HG03039 (cell line): ENCODE data around the gene CCDC149.
"Not testable (repeated sequence)": the region's sequence is repeated elsewhere in the genome, so short reads cannot be mapped to it uniquely, and the experiment has no call there.

Source experiments
- ATAC-seq: cut with Tn5 transposase; IDR thresholded peaks from one replicate; pipeline ENCODE4 v1.9.1; 2021; ENCODE audit warnings: mild to moderate bottlenecking, moderate library complexity; ENCODE audit not compliant: unreplicated experiment

Gene CCDC149

GRCh38 chr4:24917076-24917856, 4.4 kb upstream of the CCDC149 start:
- ATAC-seq = no peak

GRCh38 chr4:24915121-24915922, 2.5 kb upstream of the CCDC149 start:
- ATAC-seq = no peak

GRCh38 chr4:24914460-24914859, 1.6 kb upstream of the CCDC149 start:
- no peak for ATAC-seq

GRCh38 chr4:24913119-24913485, 260 bp upstream of the CCDC149 start:
- ATAC-seq = no peak

- no peak for ATAC-seq
These were observed 2.3 kb downstream of the CCDC149 start for GRCh38 chr4:24910499-24910898.

GRCh38 chr4:24909606-24910005, 3.2 kb downstream of the CCDC149 start:
- ATAC-seq = not testable (repeated sequence)

GRCh38 chr4:24897639-24898038, 15.2 kb downstream of the CCDC149 start:
- ATAC-seq = no peak

GRCh38 chr4:24896977-24897376, 15.9 kb downstream of the CCDC149 start:
- no peak for ATAC-seq

GRCh38 chr4:24896056-24896455, 16.8 kb downstream of the CCDC149 start:
- ATAC-seq = no peak

GRCh38 chr4:24895461-24895860, 17.4 kb downstream of the CCDC149 start:
- ATAC-seq = no peak

GRCh38 chr4:24894846-24895245, 18.0 kb downstream of the CCDC149 start:
- no peak for ATAC-seq

- ATAC-seq = no peak
These were observed 18.6 kb downstream of the CCDC149 start for GRCh38 chr4:24894243-24894642.

GRCh38 chr4:24892778-24893177, 20.1 kb downstream of the CCDC149 start:
- no peak for ATAC-seq

- ATAC-seq = no peak
These were observed 20.6 kb downstream of the CCDC149 start for GRCh38 chr4:24892278-24892677.

GRCh38 chr4:24890561-24891126, 22.2 kb downstream of the CCDC149 start:
- no peak for ATAC-seq

GRCh38 chr4:24889991-24890390, 22.9 kb downstream of the CCDC149 start:
- no peak for ATAC-seq

- ATAC-seq = no peak
These were observed 24.1 kb downstream of the CCDC149 start for GRCh38 chr4:24888475-24889344.

GRCh38 chr4:24887881-24888430, 24.9 kb downstream of the CCDC149 start:
- no peak for ATAC-seq

- ATAC-seq = no peak
These were observed 26.2 kb downstream of the CCDC149 start for GRCh38 chr4:24886596-24886995.

GRCh38 chr4:24885342-24885741, 27.5 kb downstream of the CCDC149 start:
- no peak for ATAC-seq

- no peak for ATAC-seq
These were observed 27.9 kb downstream of the CCDC149 start for GRCh38 chr4:24884902-24885301.
